ENCODE data around the gene TFR2.
"Not testable (repeated sequence)": the region's sequence is repeated elsewhere in the genome, so short reads cannot be mapped to it uniquely, and the experiment has no call there.

The TFR2 gene

DNA sequence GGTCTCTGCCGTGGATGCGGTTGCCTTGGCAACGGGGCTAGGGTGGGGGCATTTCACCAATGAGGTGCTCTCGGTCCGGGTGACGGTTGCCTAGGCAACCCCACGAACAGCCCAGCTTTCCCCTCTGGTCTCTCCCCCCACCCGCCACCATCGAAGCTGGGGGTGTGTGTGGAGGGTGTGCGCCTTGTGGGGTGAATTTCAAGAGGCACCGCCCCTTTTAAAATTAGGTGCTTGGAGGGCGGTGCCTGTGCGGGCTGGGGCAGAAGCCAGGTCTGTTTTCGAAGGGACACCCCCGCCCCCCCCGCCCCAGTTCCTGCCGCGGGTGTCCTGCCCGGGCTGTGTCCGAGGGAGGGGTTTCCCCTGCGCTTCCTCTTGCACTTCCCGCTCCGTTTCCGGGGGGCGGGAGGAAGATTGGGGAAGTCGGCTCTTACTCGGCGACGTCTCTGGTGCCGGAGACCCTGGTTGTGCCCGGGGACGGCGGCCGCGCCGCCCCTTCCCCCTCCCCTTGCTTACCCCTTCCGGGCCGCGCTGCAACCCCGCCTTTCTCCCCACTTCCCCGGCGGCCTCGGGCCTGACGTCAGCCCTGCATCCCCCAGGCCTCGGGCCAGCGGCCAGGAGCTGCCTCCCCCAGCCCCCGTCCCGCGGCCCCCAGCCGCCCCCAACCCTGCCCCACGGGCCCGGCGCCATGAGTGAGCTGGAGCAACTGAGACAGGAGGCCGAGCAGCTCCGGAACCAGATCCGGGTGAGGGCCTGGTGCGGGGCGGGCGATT is 34.4 kb upstream of the TFR2 start:
- Histone ChIP-seq H3K27me3 (ENCODE audit: control insufficient read depth, insufficient read depth, low read length) (no peaks in the 10 kb centered on the region), H3K4me3 (ENCODE audit: low read length) (peak overlapping the region; percentile 95), H3K4me1 (ENCODE audit: control insufficient read depth, insufficient read depth, low read length) (peaks cover 4% of the 10 kb centered on the region), H3K9ac (ENCODE audit: low read length) (no peak overlapping the region), H3K27ac (ENCODE audit: low read depth, low read length) (peak overlapping the region; percentile 98), H3K36me3 (ENCODE audit: control insufficient read depth, insufficient read depth, low read length) (peaks cover 28% of the 10 kb centered on the region)

- Histone ChIP-seq H3K27me3 (ENCODE audit: control insufficient read depth, insufficient read depth, low read length) (no peaks in the 10 kb centered on the region), H3K36me3 (ENCODE audit: control insufficient read depth, insufficient read depth, low read length) (peaks cover 28% of the 10 kb centered on the region), H3K4me1 (ENCODE audit: control insufficient read depth, insufficient read depth, low read length) (peaks cover 4% of the 10 kb centered on the region), H3K27ac (ENCODE audit: low read depth, low read length) (peak overlapping the region; percentile 98), H3K9ac (ENCODE audit: low read length) (peak overlapping the region; percentile 95), H3K4me3 (ENCODE audit: low read length) (peak overlapping the region; percentile 95)
Measured at GRCh38 chr7:100675105-100675451, 33.7 kb upstream of the TFR2 start.

DNA sequence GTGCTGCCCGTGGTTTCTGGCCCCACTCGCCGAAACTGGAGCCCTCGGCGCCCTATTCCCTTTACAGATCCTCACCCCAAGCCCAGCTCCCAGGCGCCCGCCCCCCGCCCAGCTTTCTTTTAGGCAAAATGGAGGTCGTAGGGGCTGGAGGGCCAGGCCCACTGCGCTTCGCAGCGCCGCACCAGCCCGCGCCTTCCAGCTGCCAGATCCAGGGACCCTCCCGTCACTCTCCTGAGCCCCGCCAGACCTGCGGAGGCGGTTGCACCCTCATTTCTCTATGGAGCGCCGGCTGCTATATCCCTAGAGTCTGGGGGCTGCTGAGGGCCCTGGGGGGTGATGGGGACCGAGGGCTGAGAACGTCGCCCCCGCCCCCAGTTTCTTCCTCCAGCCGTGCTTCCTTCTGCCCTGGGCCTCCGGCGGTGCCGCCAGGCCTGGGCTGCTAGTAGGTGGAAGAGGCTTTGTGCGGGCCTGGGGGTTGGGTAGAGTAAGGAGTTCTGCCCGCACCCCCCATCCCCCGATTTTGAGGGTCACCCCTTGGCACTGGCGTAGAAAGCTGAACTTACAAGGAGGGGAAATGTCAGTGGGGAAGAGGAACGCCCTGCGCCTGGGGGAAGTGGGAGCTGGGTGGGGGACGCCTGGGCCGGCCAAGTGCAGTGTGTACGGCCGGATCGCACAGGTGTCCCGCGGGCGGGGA is 33.2 kb upstream of the TFR2 start:
- peaks cover 27% of the 10 kb centered on the region for H3K36me3 ChIP-seq (ENCODE audit: control insufficient read depth, insufficient read depth, low read length)
- H3K27me3 ChIP-seq (ENCODE audit: control insufficient read depth, insufficient read depth, low read length): no peaks in the 10 kb centered on the region
- peaks cover 4% of the 10 kb centered on the region for H3K4me1 ChIP-seq (ENCODE audit: control insufficient read depth, insufficient read depth, low read length)

GRCh38 chr7:100673942-100674410 is 32.6 kb upstream of the TFR2 start:
- peak overlapping the region; percentile 95 for H3K4me3 ChIP-seq (ENCODE audit: low read length)
- peak overlapping the region; percentile 98 for H3K27ac ChIP-seq (ENCODE audit: low read depth, low read length)
- H3K9ac ChIP-seq (ENCODE audit: low read length): peak overlapping the region; percentile 95
- no peaks in the 10 kb centered on the region for H3K27me3 ChIP-seq (ENCODE audit: control insufficient read depth, insufficient read depth, low read length)
- peaks cover 4% of the 10 kb centered on the region for H3K4me1 ChIP-seq (ENCODE audit: control insufficient read depth, insufficient read depth, low read length)
- H3K36me3 ChIP-seq (ENCODE audit: control insufficient read depth, insufficient read depth, low read length): peaks cover 22% of the 10 kb centered on the region

More for the DNA sequence above, 33.2 kb upstream of the TFR2 start:
- H3K4me3 ChIP-seq (ENCODE audit: low read length): peak overlapping the region; percentile 95
- H3K27ac ChIP-seq (ENCODE audit: low read depth, low read length): peak overlapping the region; percentile 98
- peak overlapping the region; percentile 95 for H3K9ac ChIP-seq (ENCODE audit: low read length)

GRCh38 chr7:100673302-100673941 is 32.1 kb upstream of the TFR2 start, which contains the start of gene GNB2:
GNB2 (plus strand) TSS chr7:100673740; CDS start chr7:100676266, 2,526 bp downstream.
- H3K27ac ChIP-seq (ENCODE audit: low read depth, low read length): peak within 1 kb of the TSS; percentile 98
- H3K36me3 ChIP-seq (ENCODE audit: control insufficient read depth, insufficient read depth, low read length): peaks cover 20% of the 10 kb centered on the region
- H3K9ac ChIP-seq (ENCODE audit: low read length): peak within 1 kb of the TSS; percentile 95
- peaks cover 4% of the 10 kb centered on the region for H3K4me1 ChIP-seq (ENCODE audit: control insufficient read depth, insufficient read depth, low read length)
- peak within 1 kb of the TSS; percentile 95 for H3K4me3 ChIP-seq (ENCODE audit: low read length)
- no peaks in the 10 kb centered on the region for H3K27me3 ChIP-seq (ENCODE audit: control insufficient read depth, insufficient read depth, low read length)

DNA sequence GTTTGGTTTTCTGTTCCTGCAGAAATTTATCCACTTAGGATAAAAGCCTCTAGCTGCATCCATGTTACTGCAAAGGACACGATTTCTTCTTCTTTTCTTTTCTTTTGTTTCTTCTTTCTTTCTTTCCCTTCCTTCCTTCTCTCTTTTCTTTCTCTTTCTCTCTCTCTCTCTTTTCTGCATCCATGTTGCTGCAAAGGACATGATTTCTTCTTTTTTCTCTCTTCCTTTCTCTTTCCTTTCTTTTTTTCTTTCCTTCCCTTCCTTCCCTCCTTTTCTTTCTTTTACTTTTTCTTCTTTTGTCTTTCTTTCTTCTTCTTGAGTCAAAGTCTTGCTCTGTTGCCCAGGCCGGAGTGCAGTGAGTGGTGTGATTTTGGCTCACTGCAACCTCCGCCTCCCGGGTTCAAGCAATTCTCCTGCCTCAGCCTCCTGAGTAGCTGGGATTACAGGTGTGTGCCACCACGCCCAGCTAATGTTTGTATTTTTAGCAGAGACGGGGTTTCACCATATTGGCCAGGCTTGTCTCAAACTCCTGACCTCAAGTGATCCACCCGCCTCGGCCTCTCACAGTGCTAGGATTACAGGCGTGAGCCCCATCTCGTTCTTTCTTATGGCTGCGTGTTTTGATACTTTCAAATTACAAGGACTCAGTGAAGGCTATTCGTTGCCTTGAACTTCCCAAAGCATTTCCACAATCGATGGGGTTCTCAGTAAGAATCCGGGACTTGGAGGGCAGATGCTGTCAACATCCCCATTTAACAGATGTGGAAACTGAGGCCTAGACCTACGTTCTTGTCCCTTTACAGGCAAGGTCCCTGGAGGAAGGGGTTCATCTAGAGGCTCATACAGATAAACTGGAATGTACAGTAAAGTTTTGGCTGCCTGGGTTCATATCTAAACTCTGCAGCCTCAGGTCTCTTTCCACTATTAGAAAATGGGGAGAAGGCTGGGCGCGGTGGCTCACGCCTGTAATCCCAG is 30.3 kb upstream of the TFR2 start:
- no peaks in the 10 kb centered on the region for H3K27me3 ChIP-seq (ENCODE audit: control insufficient read depth, insufficient read depth, low read length)
- no peak overlapping the region for H3K9ac ChIP-seq (ENCODE audit: low read length)
- H3K27ac ChIP-seq (ENCODE audit: low read depth, low read length): no peak overlapping the region
- peaks cover 4% of the 10 kb centered on the region for H3K4me1 ChIP-seq (ENCODE audit: control insufficient read depth, insufficient read depth, low read length)
- no peak overlapping the region for H3K4me3 ChIP-seq (ENCODE audit: low read length)
- H3K36me3 ChIP-seq (ENCODE audit: control insufficient read depth, insufficient read depth, low read length): peaks cover 2% of the 10 kb centered on the region

- Histone ChIP-seq H3K4me1 (ENCODE audit: control insufficient read depth, insufficient read depth, low read length) (no peaks in the 10 kb centered on the region), H3K27ac (ENCODE audit: low read depth, low read length) (no peak overlapping the region), H3K4me3 (ENCODE audit: low read length) (no peak overlapping the region), H3K27me3 (ENCODE audit: control insufficient read depth, insufficient read depth, low read length) (no peaks in the 10 kb centered on the region), H3K9ac (ENCODE audit: low read length) (no peak overlapping the region), H3K36me3 (ENCODE audit: control insufficient read depth, insufficient read depth, low read length) (no peaks in the 10 kb centered on the region)
Measured at GRCh38 chr7:100670074-100670473, 28.7 kb upstream of the TFR2 start.

- H3K9ac ChIP-seq (ENCODE audit: low read length); H3K4me1 ChIP-seq (ENCODE audit: control insufficient read depth, insufficient read depth, low read length); H3K4me3 ChIP-seq (ENCODE audit: low read length); H3K27ac ChIP-seq (ENCODE audit: low read depth, low read length); H3K27me3 ChIP-seq (ENCODE audit: control insufficient read depth, insufficient read depth, low read length); H3K36me3 ChIP-seq (ENCODE audit: control insufficient read depth, insufficient read depth, low read length): not testable (repeated sequence)
Measured at GRCh38 chr7:100669106-100669505, 27.8 kb upstream of the TFR2 start.

GRCh38 chr7:100668069-100668449 is 26.7 kb upstream of the TFR2 start:
- Histone ChIP-seq H3K4me3 (ENCODE audit: low read length) (no peak overlapping the region), H3K9ac (ENCODE audit: low read length) (no peak overlapping the region), H3K27ac (ENCODE audit: low read depth, low read length) (no peak overlapping the region), H3K27me3 (ENCODE audit: control insufficient read depth, insufficient read depth, low read length) (no peaks in the 10 kb centered on the region), H3K4me1 (ENCODE audit: control insufficient read depth, insufficient read depth, low read length) (no peaks in the 10 kb centered on the region), H3K36me3 (ENCODE audit: control insufficient read depth, insufficient read depth, low read length) (no peaks in the 10 kb centered on the region)

DNA sequence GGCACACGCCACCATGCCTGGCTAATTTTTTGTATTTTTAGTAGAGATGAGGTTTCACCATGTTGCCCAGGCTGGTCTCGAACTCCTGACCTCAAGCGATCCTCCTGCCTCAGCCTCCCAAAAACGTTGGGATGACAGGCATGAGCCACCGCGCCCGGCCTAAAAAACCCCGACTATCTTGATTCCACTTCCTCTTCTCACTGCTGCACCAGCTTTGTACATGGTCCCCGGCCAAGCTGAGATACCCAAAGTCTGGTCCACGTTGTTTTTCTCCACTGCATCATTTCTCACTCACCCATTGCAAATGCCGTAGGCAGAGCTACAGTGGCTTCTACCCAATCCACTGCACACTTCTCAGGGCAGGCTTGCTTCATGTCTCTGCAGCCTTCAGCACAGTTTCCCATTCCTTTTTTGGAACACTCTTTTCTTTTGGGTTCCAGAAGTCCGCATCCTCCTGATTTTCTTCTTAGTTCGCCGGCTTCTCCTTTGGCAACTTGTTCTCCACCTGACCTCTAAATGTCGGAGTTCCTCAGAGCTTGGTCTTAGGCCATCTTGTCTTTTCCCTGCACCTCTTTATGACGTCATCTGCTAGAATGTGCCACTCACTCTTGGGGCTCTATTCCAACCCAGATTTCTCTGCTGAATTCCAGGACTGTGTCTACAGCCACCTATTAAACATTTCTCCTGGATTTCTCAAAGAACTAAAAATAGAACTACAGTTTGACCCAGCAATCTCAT is 26.1 kb upstream of the TFR2 start:
- Histone ChIP-seq H3K4me3 (ENCODE audit: low read length) (no peak overlapping the region), H3K36me3 (ENCODE audit: control insufficient read depth, insufficient read depth, low read length) (no peaks in the 10 kb centered on the region), H3K9ac (ENCODE audit: low read length) (no peak overlapping the region), H3K27me3 (ENCODE audit: control insufficient read depth, insufficient read depth, low read length) (no peaks in the 10 kb centered on the region), H3K4me1 (ENCODE audit: control insufficient read depth, insufficient read depth, low read length) (no peaks in the 10 kb centered on the region), H3K27ac (ENCODE audit: low read depth, low read length) (no peak overlapping the region)

DNA sequence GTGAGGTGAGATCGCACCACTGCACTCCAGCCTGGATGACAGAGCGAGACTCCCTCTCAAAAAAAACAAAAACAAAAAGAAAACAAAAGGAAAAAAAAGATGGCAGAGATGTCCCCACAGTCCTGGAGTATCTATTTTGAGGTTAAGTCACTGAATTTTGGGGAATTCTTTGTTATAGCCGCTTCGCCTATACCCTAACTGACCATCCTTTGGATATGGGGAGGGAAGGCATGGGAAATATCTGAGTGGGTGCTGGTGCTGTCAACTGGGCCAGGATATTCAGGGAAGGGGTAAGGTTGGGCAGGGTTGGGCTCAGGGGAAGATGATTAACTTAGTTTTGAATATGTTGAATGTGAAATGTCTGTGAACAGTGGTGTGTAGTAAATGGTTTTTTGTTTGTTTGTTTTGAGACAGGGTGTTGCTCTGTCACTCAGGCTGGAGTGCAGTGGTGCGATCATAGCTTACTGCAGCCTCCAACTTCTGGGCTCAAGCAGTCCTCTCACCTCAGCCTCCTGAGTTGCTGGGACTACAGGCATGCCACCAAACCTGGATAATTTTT is 23.9 kb upstream of the TFR2 start:
- Histone ChIP-seq H3K27me3 (ENCODE audit: control insufficient read depth, insufficient read depth, low read length) (no peaks in the 10 kb centered on the region), H3K4me1 (ENCODE audit: control insufficient read depth, insufficient read depth, low read length) (no peaks in the 10 kb centered on the region), H3K36me3 (ENCODE audit: control insufficient read depth, insufficient read depth, low read length) (no peaks in the 10 kb centered on the region), H3K9ac (ENCODE audit: low read length) (no peak overlapping the region), H3K4me3 (ENCODE audit: low read length) (no peak overlapping the region), H3K27ac (ENCODE audit: low read depth, low read length) (no peak overlapping the region)

Measured in rectal smooth muscle tissue (tissue), 1 donor.